GM18861 (cell line): ENCODE results near the gene GPC5.

ENCODE experiments used
- ATAC-seq: cut with Tn5 transposase; IDR thresholded peaks from one replicate; pipeline ENCODE4 v1.9.1; 2021; ENCODE audit not compliant: unreplicated experiment

The GPC5 gene

DNA sequence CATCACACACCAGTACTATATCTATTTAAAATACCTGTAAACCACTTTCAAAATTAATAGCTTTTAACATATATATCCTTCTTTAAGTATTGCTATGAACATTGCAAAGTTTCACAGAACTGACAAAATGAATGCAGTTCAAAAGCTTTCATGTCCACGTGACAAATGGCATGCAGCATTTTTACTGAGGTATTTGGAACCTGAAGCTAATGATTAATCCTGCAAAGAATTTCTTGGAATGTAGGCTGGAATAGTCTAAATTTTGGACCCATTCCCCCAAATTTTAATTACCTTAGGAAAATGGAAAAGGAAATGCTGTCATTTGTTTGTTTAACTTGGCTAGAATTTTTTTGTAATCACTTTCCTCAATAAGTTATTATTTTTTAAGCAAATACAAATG is 1404.4 kb downstream of the GPC5 start:
- no peak for ATAC-seq

DNA sequence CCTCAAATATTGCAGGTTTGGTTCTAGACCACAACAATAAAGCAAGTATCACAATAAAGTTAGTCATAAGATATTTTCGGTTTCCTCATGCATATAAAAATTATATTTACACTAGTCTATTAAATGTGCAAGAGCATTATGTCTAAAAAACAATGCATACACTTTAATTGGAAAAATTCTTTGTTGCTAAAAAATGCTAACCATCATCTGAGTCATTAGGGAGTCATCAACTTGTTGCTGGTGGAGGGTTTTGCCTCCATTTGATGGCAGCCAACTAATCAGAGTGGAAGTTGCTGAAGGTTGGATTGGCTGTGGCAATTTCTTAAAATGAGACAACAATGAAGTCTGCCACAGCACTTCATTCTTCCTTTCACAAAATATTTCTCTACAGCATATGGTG is 1405.9 kb downstream of the GPC5 start:
- ATAC-seq: no peak

DNA sequence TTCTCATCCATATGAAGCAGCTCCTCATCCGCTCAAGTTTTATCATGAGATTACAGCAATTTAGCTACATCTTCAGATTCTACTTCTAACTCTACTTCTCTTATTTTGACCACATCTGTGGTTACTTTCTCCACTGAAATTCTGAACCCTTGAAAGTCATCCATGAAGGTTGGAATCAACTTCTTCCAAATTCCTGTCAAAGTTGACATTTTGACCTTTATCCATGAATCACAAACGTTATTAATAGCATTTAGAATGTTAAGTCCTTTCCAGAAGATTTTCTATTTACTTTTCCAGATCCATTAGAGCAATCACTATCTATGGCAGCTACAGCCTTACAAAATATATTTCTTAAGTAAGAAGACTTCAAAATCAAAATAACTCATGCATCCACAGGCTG is 1406.5 kb downstream of the GPC5 start:
- ATAC-seq: no peak

DNA sequence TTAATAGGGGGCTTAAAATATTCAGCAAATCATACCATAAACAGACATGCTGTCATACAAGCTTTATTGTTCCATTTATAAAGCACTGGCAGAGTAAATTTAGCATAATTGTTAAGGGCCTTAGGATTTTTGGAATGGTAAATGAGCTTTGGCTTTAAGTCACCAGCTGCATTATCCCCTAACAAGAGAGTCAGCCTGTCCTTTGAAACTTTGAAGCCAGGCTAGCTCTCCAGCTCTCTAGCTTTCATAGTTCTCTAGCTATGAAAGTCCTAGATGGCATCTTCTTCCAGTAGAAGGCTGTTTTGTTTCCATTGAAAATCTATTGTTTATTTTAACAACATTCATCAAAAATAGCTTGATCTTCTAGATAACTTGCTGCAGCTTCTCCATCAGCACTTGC is 1407.3 kb downstream of the GPC5 start:
- no peak for ATAC-seq

DNA sequence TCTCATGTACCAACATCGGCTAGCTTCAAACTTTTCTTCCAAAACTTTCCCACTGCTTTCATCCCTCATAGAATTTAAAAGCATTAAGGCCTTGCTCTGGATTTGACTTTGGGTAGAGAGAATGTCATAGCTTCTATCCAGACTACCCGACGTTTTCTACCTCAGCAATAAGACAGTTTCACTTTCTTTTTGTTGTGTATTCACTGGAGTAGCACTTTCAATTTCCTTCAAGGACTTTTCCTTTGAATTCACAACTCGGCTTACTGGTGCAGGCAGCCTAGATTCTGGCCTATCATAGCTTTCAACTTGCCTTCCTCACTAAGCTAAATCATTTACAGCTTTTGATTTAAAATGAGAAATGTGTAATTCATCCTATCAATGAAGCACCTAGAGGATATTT is 1407.8 kb downstream of the GPC5 start:
- peak; percentile 65 for ATAC-seq

DNA sequence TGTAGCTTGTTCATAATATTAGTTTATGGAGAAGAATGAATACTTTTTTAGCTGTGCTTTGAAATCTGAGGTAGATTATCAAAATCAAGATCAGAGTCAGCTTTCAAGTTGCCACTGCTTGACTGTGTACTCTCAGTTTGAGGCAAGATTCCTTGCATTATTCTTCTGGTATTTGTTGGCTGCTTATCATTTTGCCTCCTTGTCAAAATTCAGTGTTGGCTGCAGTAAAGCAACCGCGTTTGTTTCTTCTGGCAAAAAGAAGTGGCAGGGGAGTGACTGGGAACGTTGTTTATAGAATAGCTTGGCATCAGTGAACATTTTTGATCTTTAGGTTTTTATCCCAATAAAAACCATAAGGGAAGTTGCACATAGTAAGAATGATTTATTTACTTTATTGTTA is 1408.9 kb downstream of the GPC5 start:
- ATAC-seq: no peak

DNA sequence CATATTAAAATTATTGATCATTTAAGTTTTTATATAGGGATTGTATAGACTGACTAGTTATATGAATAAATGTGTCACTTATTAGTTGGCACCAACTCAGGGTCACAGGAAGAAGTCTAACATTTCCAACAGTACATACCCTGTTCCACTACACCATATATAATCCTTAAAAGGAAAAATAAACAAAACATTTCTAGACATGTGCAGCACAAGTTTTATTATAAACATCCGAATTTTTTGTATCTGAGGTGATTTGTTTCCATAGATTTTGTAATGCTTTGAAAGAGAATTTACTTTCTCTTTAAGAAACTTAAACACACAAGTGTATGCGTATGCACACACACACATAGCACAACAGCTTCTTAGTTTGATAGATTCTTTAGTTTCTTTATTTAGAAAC is 1409.5 kb downstream of the GPC5 start:
- ATAC-seq: no peak

DNA sequence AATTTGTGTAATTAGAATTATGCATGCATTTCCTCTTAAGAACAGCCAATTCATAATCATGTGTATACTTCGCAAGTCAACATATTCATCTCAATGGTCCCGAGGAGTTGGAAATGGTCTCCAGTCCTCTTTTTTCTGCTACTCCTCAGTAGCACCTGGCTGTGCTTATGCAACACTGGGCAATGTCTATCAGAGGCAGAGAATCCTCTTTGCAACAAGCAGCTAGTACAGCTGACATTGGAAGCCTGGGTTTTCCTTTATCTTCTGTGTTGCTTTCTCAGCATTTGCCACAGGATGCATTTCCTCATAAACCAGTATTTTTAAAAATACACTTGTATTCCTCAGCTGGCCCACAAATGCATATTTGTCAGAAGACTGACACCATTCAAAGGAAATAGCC is 1422.9 kb downstream of the GPC5 start:
- no peak for ATAC-seq

DNA sequence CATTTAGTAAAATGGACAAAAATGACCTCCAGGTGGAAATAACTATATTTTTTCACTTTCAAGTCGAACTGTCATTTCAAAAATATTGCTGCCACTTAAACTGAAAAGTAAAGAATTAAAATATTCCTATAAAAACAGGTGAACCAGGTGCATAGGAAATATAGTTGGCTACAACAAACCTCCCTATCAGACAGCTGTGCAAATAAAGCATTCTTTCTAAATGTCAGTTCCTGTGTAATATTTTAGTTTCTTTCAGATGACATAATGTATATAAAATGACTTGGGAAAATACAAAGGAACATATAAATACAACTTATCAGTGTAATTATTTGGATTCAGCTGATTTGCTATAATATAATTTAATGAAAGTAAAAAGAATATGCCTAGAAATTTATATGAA is 1424.6 kb downstream of the GPC5 start:
- ATAC-seq: no peak

DNA sequence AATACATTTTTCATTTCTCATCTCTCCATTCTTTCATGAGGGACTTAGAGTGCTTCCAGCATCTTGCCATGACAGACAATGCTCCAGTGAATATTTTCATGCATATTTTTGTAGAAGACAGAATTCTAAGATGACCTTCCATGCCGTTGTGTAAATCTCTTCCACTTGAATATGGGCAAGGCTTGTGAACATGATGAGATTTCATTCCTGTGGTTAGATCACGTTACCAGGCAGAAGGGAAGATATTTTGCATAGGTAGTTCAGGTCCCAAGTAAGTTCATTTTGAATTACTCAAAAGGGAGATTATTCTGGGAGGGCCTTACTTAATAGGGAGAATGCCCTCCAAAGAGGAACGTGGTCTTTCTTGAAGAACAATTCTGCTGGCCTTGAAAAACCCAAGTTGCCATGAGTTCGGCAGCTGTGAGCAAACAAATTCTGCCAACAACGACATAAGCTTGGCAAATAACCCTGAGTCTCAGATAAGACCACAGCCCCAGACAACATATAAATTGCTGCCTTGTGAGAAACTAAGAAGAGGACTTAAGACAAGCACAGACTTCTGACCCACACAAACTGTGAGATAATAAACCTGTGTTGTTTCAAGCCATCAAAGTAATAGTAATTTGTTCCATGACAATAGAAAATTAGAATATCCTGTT is 1427.6 kb downstream of the GPC5 start:
- no peak for ATAC-seq

DNA sequence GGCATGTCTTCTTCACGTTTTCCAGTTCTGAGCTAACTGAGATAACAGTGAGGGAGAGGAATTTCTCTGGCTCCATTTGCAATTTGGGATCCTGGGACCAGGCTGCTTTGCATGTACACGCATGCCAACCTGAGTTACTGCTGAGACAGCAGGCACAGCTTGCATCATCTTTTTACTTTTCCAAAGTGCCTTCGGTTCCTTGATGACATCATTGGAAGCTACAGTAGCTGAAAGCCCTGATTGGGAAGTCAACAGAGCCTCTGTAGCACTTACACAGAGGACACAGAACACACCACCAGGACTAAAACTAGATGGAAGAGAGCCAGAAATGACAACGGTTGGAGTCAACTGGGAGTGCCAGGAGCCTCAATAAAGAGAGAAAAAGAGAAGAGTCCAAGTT is 1429.1 kb downstream of the GPC5 start:
- no peak for ATAC-seq

DNA sequence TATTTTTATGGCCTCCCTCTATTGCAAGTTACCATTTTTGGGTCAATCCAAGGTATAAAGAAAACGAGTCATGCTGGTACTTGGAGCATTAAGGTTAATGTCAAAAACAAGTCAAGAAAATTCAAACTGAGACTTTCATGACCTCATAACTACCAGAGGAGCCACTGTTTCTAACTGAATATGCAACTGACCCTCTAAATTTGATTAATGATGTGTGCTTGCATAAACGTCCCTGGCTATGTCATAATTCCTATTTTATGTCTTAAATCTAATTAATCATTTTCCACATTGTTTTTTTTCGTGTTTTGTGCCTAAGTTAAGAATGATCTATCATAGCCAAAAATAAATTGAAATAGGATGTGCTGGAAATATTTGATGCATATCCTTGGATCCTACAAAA is 1431.5 kb downstream of the GPC5 start:
- ATAC-seq: no peak

DNA sequence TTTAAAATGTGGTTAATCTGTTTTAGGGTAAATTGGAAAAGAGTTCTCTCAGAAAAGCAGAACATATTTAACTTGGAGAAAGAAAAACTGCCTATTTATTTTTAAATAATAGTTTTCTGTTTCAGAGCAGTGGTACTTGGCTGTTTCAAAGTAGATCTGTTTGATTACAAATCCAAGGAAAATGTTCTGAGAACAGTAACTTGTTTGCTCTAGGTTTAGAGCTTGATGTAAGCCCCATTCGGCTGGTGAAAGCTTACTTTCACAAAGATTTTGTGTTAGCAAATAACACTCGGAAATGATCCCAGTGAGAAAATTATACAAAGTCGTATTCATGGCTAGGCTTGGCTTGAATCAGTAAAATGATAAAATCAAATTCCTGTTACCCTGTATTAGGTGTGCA is 1432.4 kb downstream of the GPC5 start:
- ATAC-seq: no peak

DNA sequence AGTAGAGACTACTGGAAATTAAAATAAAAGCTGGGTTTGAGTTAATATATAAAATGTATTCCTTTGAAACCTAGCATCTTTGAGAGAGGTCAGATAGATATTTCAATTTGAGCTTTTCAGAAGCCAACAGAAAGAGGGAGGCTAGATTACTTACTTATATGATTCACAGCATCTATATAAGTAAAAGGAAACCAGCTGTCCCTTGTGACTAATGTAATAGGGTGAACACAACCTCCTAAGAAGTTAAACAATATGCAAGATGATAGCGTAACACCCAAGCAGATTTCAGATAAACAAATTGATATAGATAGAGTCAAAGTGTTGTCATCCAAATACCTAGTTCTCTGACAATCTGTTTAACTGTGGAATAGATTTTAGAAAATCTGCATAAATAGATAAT is 1434.7 kb downstream of the GPC5 start:
- ATAC-seq: no peak

DNA sequence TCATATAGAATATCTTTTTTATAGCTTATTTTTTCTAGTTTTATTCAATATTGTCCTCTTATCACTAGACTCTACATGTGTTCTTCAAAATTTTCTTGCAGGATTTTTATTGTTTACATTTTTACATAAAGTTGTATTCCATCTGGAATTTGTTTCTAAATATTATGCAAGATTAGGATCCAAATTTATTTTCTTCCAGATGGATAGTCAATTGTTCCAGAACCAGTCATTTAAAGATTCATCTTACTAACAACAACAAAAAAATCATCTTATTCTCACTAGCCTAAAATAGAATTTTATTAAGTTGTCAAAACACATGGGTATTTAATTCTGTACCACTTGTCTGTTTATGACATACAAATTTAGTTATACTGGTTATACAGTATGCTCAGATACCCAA is 1437.8 kb downstream of the GPC5 start:
- ATAC-seq: no peak

DNA sequence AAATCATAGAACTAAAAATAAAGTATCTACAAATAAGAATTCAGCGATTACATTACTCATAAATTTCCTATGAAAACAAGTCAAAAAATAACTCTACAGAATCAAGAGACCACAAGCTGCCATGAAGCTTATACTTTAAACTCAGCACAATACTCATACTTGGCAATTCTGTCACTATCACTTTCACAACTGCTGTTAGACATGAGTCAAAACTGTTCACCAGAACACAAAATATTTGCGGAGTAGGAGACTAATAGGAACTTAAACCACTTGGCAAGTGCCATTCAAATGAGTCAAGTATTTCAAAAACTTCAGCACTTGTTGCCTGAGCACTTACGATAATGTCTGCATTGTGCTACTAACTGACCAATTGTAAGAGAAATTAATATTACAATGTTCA is 1440.4 kb downstream of the GPC5 start:
- peak; percentile 47 for ATAC-seq

DNA sequence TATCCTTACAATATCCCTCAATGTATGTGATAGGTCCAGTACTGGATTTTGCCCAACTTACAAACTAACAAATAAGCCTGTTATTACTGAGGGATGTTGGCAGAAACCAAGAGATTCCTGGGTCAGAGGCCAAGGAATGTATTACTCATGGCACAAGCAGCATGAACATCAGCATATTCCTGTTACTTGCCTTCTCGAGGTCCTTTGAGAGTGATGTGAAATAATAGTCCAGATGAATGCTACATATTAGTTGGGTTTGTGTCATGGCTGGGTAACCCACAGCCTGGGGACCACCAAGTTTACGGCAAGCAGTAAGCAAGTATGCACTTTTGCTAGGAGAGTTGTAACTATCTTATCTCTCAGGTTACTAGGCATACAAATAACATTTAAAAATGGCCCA is 1443.7 kb downstream of the GPC5 start:
- ATAC-seq: no peak

DNA sequence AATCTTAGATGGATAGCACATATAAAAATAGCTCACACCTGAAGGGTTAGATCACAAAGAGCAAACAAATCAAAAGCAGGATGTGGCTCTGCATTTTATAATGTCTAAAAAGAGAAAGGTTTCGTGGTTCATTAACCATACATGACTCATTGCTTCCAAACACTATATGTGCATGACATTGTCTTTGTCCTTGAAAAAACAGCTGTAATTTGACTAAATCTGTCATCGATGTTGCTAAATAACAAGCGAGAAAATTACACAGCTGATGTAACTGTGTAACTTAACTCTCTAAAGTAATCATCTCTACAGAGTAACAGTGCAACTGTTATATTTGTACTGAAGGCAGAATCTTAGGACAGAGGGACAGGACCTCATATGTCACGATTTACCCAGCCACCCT is 1445.1 kb downstream of the GPC5 start:
- peak; percentile 77 for ATAC-seq

DNA sequence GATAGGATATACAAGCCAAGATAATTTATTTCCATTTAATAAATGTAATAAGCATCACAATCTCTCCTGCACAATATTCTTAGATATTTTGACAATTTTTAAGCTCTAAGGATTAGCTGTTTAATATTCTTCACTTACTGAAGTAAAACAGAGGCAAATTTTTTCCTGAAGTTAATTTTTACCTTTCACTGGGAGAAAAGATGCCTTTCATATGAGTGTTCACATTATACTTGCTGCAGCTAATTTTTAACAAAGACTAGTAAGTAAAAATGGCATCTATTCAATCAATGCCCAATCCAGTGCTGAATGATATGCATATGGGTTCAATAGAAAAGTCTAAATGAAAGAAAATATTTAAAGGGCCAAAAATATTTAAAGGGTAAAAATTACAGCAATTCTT is 1451.0 kb downstream of the GPC5 start:
- ATAC-seq: no peak

DNA sequence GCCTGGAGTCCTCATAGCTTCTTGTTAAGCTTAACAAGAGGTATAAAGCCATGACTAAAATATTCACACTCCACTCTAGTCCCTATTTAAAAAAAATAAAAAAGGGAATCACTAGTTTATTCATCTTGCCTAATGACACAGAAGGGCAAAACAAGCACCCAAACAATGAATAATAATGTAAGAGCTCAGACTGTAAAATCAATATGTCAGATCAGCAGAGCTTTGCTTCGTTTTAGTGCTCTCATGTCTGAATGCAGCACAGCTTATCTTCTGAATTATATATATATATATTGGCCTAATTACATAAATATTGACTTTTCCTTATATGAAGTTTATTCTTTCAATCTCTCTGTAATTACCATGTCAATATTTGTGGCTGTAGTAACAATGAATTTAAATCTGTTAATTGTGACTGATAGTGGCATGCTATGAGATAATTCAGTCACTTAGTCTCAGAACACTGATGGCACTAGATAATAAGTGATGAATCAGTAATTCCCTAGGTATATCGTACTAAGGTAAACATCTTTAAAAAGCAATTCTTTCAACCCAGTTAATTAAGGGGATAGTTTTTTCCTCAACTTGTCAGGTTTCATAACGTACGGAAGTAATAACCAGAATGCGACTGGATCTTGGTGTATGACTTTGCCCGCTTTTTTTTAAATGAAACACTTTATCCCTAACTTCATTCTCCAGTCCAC is 1466.3 kb downstream of the GPC5 start:
- ATAC-seq: no peak

DNA sequence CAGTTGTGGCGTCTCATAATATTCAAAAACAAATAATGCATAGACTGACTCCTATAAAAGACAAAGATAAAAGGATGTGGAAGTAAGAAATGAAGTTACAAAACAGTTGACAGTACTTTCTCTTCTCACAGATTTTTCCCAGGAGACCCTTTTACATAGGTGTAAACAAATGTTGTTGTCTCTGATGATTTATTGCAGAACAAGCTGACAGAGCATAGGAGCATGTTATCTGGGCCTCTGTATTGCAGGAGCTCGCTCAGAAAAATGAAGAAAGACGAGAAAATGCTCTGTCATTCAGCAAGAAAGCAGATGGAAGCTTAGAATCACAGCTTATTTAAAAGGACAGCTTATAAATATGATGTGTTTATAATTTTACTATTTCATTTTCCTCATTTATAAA is 1474.6 kb downstream of the GPC5 start:
- ATAC-seq: no peak

DNA sequence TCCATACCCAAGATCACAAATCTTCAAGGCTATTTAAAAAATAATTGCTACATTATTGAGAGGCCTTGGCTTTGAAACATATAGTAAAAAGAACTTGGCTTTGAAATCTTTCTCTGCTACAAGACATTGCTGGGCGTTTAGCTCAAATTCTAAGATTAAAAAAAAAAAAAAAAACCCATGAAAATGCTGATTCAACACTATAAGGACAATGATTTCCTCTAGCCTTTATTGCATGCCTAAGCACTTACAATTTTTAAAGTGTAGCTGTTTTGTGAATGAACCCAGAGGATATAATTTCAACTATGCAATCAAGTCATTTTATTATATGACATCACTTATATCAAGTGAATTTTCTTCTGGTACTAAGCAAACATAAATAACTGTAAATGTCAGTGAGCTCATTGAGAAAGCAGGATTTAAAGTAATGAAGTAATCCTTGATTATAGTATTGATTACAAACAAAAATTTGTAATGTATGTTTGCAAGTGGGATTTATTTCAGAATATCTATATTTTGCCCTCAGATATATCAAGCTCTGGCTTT is 1488.2 kb downstream of the GPC5 start:
- no peak for ATAC-seq

DNA sequence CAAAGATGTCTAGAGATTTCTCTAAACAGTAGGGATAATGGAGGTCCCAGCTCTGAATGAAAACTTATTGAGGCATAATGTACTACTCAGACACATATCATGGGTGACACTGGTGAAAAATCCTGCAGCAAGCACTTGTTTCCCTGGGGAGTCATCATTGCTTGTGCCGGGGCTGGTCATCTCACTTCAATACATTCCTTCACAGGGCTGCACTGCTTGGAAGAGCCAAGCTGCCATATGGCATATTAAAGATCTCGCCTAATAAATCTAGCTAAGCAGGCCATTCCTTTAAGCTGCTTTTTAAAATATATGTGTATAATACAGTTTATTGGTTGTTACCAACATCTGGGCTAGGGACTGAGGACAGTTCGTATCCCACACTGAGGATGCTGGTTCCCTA is 1496.0 kb downstream of the GPC5 start:
- no peak for ATAC-seq
